K562 (cell line): ENCODE data around the gene IQUB. TPM values are rescaled to one million over a fixed set of nuclear protein-coding genes. Genes with fewer than 3 reads are reported as not detected.

Experiments
- ATAC-seq: fragments of 200-7000 bp; cut with Tn5 transposase; 3 replicates; pipeline ENCODE4 v1.9.1; 2020; ENCODE audit warnings: moderate library complexity
- BruUV-seq: library from RNA; stranded (reverse); fragments of 400-500 nt; replicated peaks from 2 replicates; lab custom pipeline; 2021; lab: Mats Ljungman, UMichigan
- CTCF ChIA-PET: fragments of 300-600 bp; formaldehyde crosslinking; extraction: SDS; loops from one replicate; lab custom pipeline; 2021; ENCODE audit warnings: low intra/inter-chr PET ratio; lab: Yijun Ruan, JAX
- POLR2A ChIA-PET: fragments of 300-600, 350-650 bp; sonication (Branson Sonifier 250); formaldehyde crosslinking; extraction: SDS; loops from one replicate; lab custom pipeline; 2021; ENCODE audit warnings: antibody characterized with exemption, inconsistent platforms; lab: Yijun Ruan, JAX
- DNase-seq, 4 experiments: peaks; one replicate each; pipeline versions ENCODE4 v3.0.0 to v3.0.0-alpha.2; 2011 to 2018; ENCODE audit warnings: low spot score in 3 of 4, mixed read lengths in 3 of 4; ENCODE audit errors: extremely low read depth in 1 of 4
- FAIRE-seq: peaks from 2 replicates; lab custom pipeline; 2011; peaks lifted over from hg19 to GRCh38; lab: Jason Lieb, UNC
- H2AFZ ChIP-seq: 2 replicates; pipeline ENCODE4 v1.6.0; 2011; ENCODE audit warnings: low read depth, low read length, control low read depth, inconsistent platforms
- H3K27ac ChIP-seq: fragments of 200-600 bp; 3 replicates; pipeline ENCODE4 v1.8.0; 2011; ENCODE audit warnings: low read depth, mild to moderate bottlenecking, control low read depth, inconsistent platforms, low read length, moderate library complexity, mixed read lengths; ENCODE audit errors: extremely low read depth
- H3K27me3 ChIP-seq, 2 experiments: fragments of 300-600 bp in 1 of 2; 2 replicates in 1 of 2; 3 replicates in 1 of 2; pipeline versions ENCODE4 v1.6.0 to v1.8.0; 2011; ENCODE audit warnings: inconsistent platforms in 2 of 2, low read length in 2 of 2, mild to moderate bottlenecking in 1 of 2, mixed read lengths in 1 of 2, moderate library complexity in 1 of 2; ENCODE audit not compliant: control insufficient read depth in 2 of 2, insufficient read depth in 2 of 2
- H3K36me3 ChIP-seq: fragments of 300-600 bp; 3 replicates; pipeline ENCODE4 v1.8.0; 2011; ENCODE audit warnings: mild to moderate bottlenecking, low read length, inconsistent platforms; ENCODE audit not compliant: control insufficient read depth, insufficient read depth
- H3K4me1 ChIP-seq, 2 experiments: fragments of 200-600 bp in 1 of 2; replicated peaks in 1 of 2; 2 replicates in 1 of 2; 3 replicates in 1 of 2; pipeline versions ENCODE4 v1.5.1 to v1.8.0; 2011; ENCODE audit warnings: inconsistent platforms in 2 of 2, low read length in 2 of 2, mild to moderate bottlenecking in 1 of 2, mixed read lengths in 1 of 2, moderate library complexity in 1 of 2; ENCODE audit not compliant: control insufficient read depth in 2 of 2, insufficient read depth in 2 of 2
- H3K4me2 ChIP-seq: 2 replicates; pipeline ENCODE4 v1.6.1; 2011; ENCODE audit warnings: low read length, control low read depth, inconsistent platforms, mixed read lengths; ENCODE audit not compliant: insufficient read depth
- H3K4me3 ChIP-seq: fragments of 200-600 bp; sonication (generic), shearing (Covaris generic); 2 replicates; pipeline ENCODE4 v1.5.1; 2016; ENCODE audit warnings: control low read depth, inconsistent platforms
- H3K79me2 ChIP-seq: fragments of 200-600 bp; 3 replicates; pipeline ENCODE4 v1.8.0; 2011; ENCODE audit warnings: low read length, inconsistent platforms; ENCODE audit not compliant: control insufficient read depth, insufficient read depth
- H3K9ac ChIP-seq, 2 experiments: 2 replicates each; pipeline versions ENCODE4 v1.6.0 to v1.6.1; 2011; ENCODE audit warnings: low read depth in 2 of 2, low read length in 2 of 2, control low read depth in 1 of 2, inconsistent platforms in 1 of 2, mild to moderate bottlenecking in 1 of 2, mixed read lengths in 1 of 2; ENCODE audit not compliant: insufficient read depth in 1 of 2
- H3K9me1 ChIP-seq: one replicate; pipeline ENCODE4 v1.6.0; 2011; ENCODE audit warnings: inconsistent platforms, mild to moderate bottlenecking, low read length, moderate library complexity; ENCODE audit not compliant: control insufficient read depth, insufficient read depth
- H3K9me3 ChIP-seq: replicated peaks from 2 replicates; pipeline ENCODE4 v1.5.1; 2011; ENCODE audit warnings: low read depth, low read length, inconsistent platforms; ENCODE audit not compliant: control insufficient read depth, insufficient read depth
- H4K20me1 ChIP-seq: replicated peaks from 2 replicates; pipeline ENCODE4 v1.6.1; 2011; ENCODE audit warnings: low read length, inconsistent platforms, mixed read lengths; ENCODE audit not compliant: control insufficient read depth, insufficient read depth
- CHD4 ChIP-seq: fragments of 200-600 bp; sonication (generic); IDR thresholded peaks from 3 replicates; pipeline ENCODE4 v1.6.1; 2012; ENCODE audit warnings: low read depth, mild to moderate bottlenecking, mixed read lengths, low read length, inconsistent platforms; ENCODE audit not compliant: insufficient read depth, insufficient replicate concordance, poor library complexity, severe bottlenecking
- COPS2 ChIP-seq: fragments of 450-650 bp; conservative IDR thresholded peaks from 2 replicates; pipeline ENCODE4 v1.6.1; 2016; ENCODE audit warnings: mild to moderate bottlenecking, moderate library complexity
- CREM ChIP-seq: IDR thresholded peaks from 2 replicates; pipeline ENCODE4 v1.6.1; 2014; ENCODE audit warnings: antibody characterized with exemption, low read depth
- CTBP1 ChIP-seq: fragments of 450-650 bp; IDR thresholded peaks from 2 replicates; pipeline ENCODE4 v1.6.1; 2016; ENCODE audit warnings: borderline replicate concordance
- DIDO1 ChIP-seq: fragments of 450-650 bp; IDR thresholded peaks from 2 replicates; pipeline ENCODE4 v1.6.1; 2016; ENCODE audit warnings: low read depth, missing biosample characterization, missing genetic modification characterization
- FOSL1 ChIP-seq: fragments of 200-800 bp; sonication (Bioruptor generic); conservative IDR thresholded peaks from 2 replicates; pipeline ENCODE4 v1.6.1; 2016; ENCODE audit warnings: missing genetic modification characterization, missing compliant biosample characterization
- HIVEP1 ChIP-seq: fragments of 250-450 bp; sonication (Bioruptor Pico); IDR thresholded peaks from 2 replicates; pipeline ENCODE4 v1.4.0; 2020; ENCODE audit warnings: mild to moderate bottlenecking
- HLTF ChIP-seq: fragments of 450-650 bp; IDR thresholded peaks from 2 replicates; pipeline ENCODE4 v1.6.1; 2016
- JUN ChIP-seq, 2 experiments: sonication (generic) in 1 of 2; formaldehyde crosslinking in 1 of 2; IDR thresholded peaks; 2 replicates each; pipeline versions ENCODE4 v1.6.1 to v1.8.0; 2012 to 2022; ENCODE audit warnings: borderline replicate concordance in 2 of 2, mild to moderate bottlenecking in 2 of 2, improper control_type of control experiment in 1 of 2, low read depth in 1 of 2, low read length in 1 of 2, missing genetic modification reagents in 1 of 2
- JUNB ChIP-seq: fragments of 450-650 bp; formaldehyde crosslinking; conservative IDR thresholded peaks from 2 replicates; pipeline ENCODE4 v1.4.0; 2020; ENCODE audit warnings: mild to moderate bottlenecking
- JUND ChIP-seq, 2 experiments: IDR thresholded peaks; 2 replicates in 1 of 2; 3 replicates in 1 of 2; pipeline ENCODE4 v1.6.1; 2011; ENCODE audit warnings: borderline replicate concordance in 2 of 2, low read depth in 2 of 2, low read length in 2 of 2, improper control_type of control experiment in 1 of 2, missing biosample characterization in 1 of 2, missing genetic modification characterization in 1 of 2, missing genetic modification reagents in 1 of 2
- MIER1 ChIP-seq: fragments of 450-650 bp; IDR thresholded peaks from 2 replicates; pipeline ENCODE4 v1.6.1; 2016; ENCODE audit warnings: antibody characterized with exemption, mild to moderate bottlenecking, low read depth
- NR0B1 ChIP-seq: fragments of 450-650 bp; IDR thresholded peaks from one replicate; pipeline ENCODE4 v1.6.1; 2018; ENCODE audit warnings: mild to moderate bottlenecking, moderate library complexity; ENCODE audit not compliant: partially characterized antibody
- POLR2G ChIP-seq: fragments of 200-400 bp; formaldehyde crosslinking; IDR thresholded peaks from 2 replicates; pipeline ENCODE4 v1.6.1; 2017; ENCODE audit warnings: low read depth, mild to moderate bottlenecking, antibody characterized with exemption, low read length, moderate library complexity
- U2AF1 ChIP-seq: fragments of 200-400 bp; formaldehyde crosslinking; optimal IDR thresholded peaks from 2 replicates; pipeline ENCODE3; 2017; ENCODE audit warnings: mild to moderate bottlenecking, low read depth, low read length, moderate library complexity
- XRCC4 ChIP-seq: IDR thresholded peaks from one replicate; pipeline ENCODE4 v1.6.1; 2011; ENCODE audit not compliant: insufficient read depth, insufficient read length; ENCODE audit errors: extremely low read depth
- ZC3H4 ChIP-seq: sonication (generic); formaldehyde crosslinking; IDR thresholded peaks from 2 replicates; pipeline ENCODE4 v1.9.0; 2021; ENCODE audit warnings: missing genetic modification reagents, borderline replicate concordance
- ZNF75A ChIP-seq: fragments of 450-650 bp; formaldehyde crosslinking; IDR thresholded peaks from 2 replicates; pipeline ENCODE4 v1.4.0; 2020; ENCODE audit warnings: mild to moderate bottlenecking
- ZNF785 ChIP-seq: fragments of 250-450 bp; sonication (Bioruptor Pico); IDR thresholded peaks from 2 replicates; pipeline ENCODE4 v1.4.0; 2020; ENCODE audit warnings: mild to moderate bottlenecking
- ZNF79 ChIP-seq: fragments of 250-450 bp; sonication (Bioruptor Pico); IDR thresholded peaks from 2 replicates; pipeline ENCODE4 v1.4.0; 2020; ENCODE audit warnings: low read depth, mild to moderate bottlenecking, moderate library complexity
- WGBS: fragments of 100-300 bp; shearing (Covaris generic); methylation state at CpG from one replicate; pipeline ENCODE4 v1.1.6; 2016; ENCODE audit warnings: low coverage, mixed read lengths; ENCODE audit not compliant: insufficient coverage; ENCODE audit errors: missing lambda C conversion rate; 5-methylcytosine and 5-hydroxymethylcytosine counted together
- in situ Hi-C: fragments of 300-500 bp; cut with MboI; formaldehyde crosslinking; loops from 4 replicates; pipeline ENCODE4 v1.15.0; 2018; ENCODE audit warnings: inconsistent platforms, mixed read lengths
- intact Hi-C: fragments of 100-400 bp; cut with micrococcal nuclease; formaldehyde crosslinking; loops from 2 replicates; pipeline ENCODE4 v1.14.2; 2022
- polyA plus RNA-seq, 8 experiments: library from polyadenylated mRNA; depleted of rRNA in 4 of 8; stranded (reverse) in 5 of 8; unstranded in 3 of 8; fragments of >200 nt; fragmentation: Nextera tagmentation in 2 of 8; fragmentation: Illumina TruSeq in 1 of 8; extraction: Ambion mirVana in 2 of 8; extraction: Trizol in 1 of 8; gene quantifications; 2 replicates each; pipeline versions ENCODE4 v1.2.1 to v1.2.3, GENCODE V29; 2011 to 2014; ENCODE audit warnings: inconsistent platforms in 1 of 8, missing spikeins in 1 of 8
- total RNA-seq, 7 experiments: library from RNA; depleted of rRNA in 6 of 7; stranded (reverse); fragments of >200 nt in 6 of 7; fragmentation: Illumina TruSeq in 2 of 7; extraction: Trizol in 2 of 7; gene quantifications; 2 replicates each; pipeline versions ENCODE4 v1.2.1 to v1.2.3, GENCODE V29; 2011 to 2021; ENCODE audit warnings: low replicate concordance in 1 of 7
- TF ChIP-seq, protein P1 (sequence below): fragments of 250-450 bp; sonication (Bioruptor Pico); IDR thresholded peaks from 2 replicates; pipeline ENCODE4 v1.8.0; 2021; ENCODE audit warnings: moderate library complexity, mild to moderate bottlenecking, inconsistent platforms

IQUB gene
- total and polyA plus RNA-seq, 9 of the 15 experiments (the other 6 are each of a cell fraction or from before 2014, with no cell fraction given), result 0.62 to 2.6 (median 1.4) TPM

- CTCF ChIA-PET, result no interaction called here
- in situ Hi-C loops, result no loop called here
- H3K36me3 ChIP-seq, result no peaks in the 10 kb centered on the region
- TF ChIP-seq CREM (no peak), ZNF79 (CRISPR knock-in tag) (no peak), DIDO1 (tag) (no peak), HLTF (no peak), NR0B1 (no peak), ZNF75A (CRISPR knock-in tag) (no peak), CHD4 (no peak), ZC3H4 (CRISPR knock-in tag) (no peak), JUN (IDR thresholded peaks at IDR 0.05; ENCODE audit: borderline replicate concordance, low read depth, low read length) (0 out of 2 replicates have a peak, but pooled peaks have one; percentile 27), JUN (CRISPR knock-in tag; IDR thresholded peaks at IDR 0.05; ENCODE audit: borderline replicate concordance) (no peak), COPS2 (no peak), ZNF785 (CRISPR knock-in tag) (no peak), MIER1 (no peak), JUND (IDR thresholded peaks at IDR 0.05; ENCODE audit: borderline replicate concordance, low read depth, low read length) (peak; percentile 29; the same call in 1 of the 2 replicates), JUND (tag; IDR thresholded peaks at IDR 0.05; ENCODE audit: borderline replicate concordance, low read depth, low read length) (no peak), POLR2G (no peak), CTBP1 (no peak), U2AF1 (no peak), XRCC4 (no peak), FOSL1 (tag) (0 out of 2 replicates have a peak, but pooled peaks have one; percentile 32), HIVEP1 (CRISPR knock-in tag) (no peak), JUNB (CRISPR knock-in tag) (no peak)
- TF ChIP-seq, protein P1, sequence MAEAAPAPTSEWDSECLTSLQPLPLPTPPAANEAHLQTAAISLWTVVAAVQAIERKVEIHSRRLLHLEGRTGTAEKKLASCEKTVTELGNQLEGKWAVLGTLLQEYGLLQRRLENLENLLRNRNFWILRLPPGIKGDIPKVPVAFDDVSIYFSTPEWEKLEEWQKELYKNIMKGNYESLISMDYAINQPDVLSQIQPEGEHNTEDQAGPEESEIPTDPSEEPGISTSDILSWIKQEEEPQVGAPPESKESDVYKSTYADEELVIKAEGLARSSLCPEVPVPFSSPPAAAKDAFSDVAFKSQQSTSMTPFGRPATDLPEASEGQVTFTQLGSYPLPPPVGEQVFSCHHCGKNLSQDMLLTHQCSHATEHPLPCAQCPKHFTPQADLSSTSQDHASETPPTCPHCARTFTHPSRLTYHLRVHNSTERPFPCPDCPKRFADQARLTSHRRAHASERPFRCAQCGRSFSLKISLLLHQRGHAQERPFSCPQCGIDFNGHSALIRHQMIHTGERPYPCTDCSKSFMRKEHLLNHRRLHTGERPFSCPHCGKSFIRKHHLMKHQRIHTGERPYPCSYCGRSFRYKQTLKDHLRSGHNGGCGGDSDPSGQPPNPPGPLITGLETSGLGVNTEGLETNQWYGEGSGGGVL, result no peak
Observed at GRCh38 chr7:123571684-123572083, 37.3 kb upstream of the IQUB start.

More at GRCh38 chr7:123571684-123572083, 37.3 kb upstream of the IQUB start:
- POLR2A ChIA-PET, result interaction anchor here (1.6 kb wide), 1 partner anchor 23 kb away, joined by 5 read pairs; no protein-coding TSS in a partner anchor
- WGBS, result 29% methylated on average over 1 of the region's 1 CpG
- DNase-seq, result no peak
- no peaks in the 10 kb centered on the region for H3K9me1 ChIP-seq
- H3K27me3 ChIP-seq, result no peaks in the 10 kb centered on the region
- H3K4me1 ChIP-seq, result peaks cover 0 to 7% of the 10 kb centered on the region in 2 experiments; a peak in 4 of 5 replicates
- no peaks in the 10 kb centered on the region for H3K79me2 ChIP-seq
- H3K27ac ChIP-seq, result no peak overlapping the region
- no TSS peak for BruUV-seq
- intact Hi-C loops, result no loop called here
- no peaks in the 10 kb centered on the region for H3K9me3 ChIP-seq
- H3K9ac ChIP-seq, result no peak overlapping the region
- 0 out of 3 replicates have a peak, but pooled peaks have one; percentile 25 for ATAC-seq
- H3K4me2 ChIP-seq, result no peak overlapping the region
- FAIRE-seq, result no peak
- H2AFZ ChIP-seq, result no peak overlapping the region
- H4K20me1 ChIP-seq, result no peaks in the 10 kb centered on the region
- no peak overlapping the region for H3K4me3 ChIP-seq
